ENCODE results near the gene CD4.

Gene CD4

GRCh38 chr12:6842075-6842474 lies 52.7 kb downstream of the CD4 start:
- no peak for ATAC-seq (ENCODE audit: low read depth)
- no peaks in the 10 kb centered on the region for H3K4me1 ChIP-seq (ENCODE audit: insufficient read depth, poor library complexity, severe bottlenecking)
- H3K9me3 ChIP-seq (ENCODE audit: severe bottlenecking), result no peaks in the 10 kb centered on the region
- no peak for DNase-seq (ENCODE audit: low spot score)
- no peak for TF ChIP-seq CTCF (IDR thresholded peaks at IDR 0.05; ENCODE audit: poor library complexity, severe bottlenecking)
- H3K27me3 ChIP-seq (ENCODE audit: insufficient read depth, poor library complexity, severe bottlenecking), result no peaks in the 10 kb centered on the region
- no peak overlapping the region for H3K27ac ChIP-seq (ENCODE audit: poor library complexity, severe bottlenecking)
- H3K4me3 ChIP-seq (ENCODE audit: severe bottlenecking), result no peak overlapping the region
- peaks cover 31% of the 10 kb centered on the region for H3K36me3 ChIP-seq (ENCODE audit: low read depth)

GRCh38 chr12:6843118-6843902 lies 54.0 kb downstream of the CD4 start:
- Histone ChIP-seq H3K9me3 (ENCODE audit: severe bottlenecking) (no peaks in the 10 kb centered on the region), H3K4me1 (ENCODE audit: insufficient read depth, poor library complexity, severe bottlenecking) (no peaks in the 10 kb centered on the region), H3K4me3 (ENCODE audit: severe bottlenecking) (no peak overlapping the region), H3K27ac (ENCODE audit: poor library complexity, severe bottlenecking) (no peak overlapping the region), H3K36me3 (ENCODE audit: low read depth) (peaks cover 24% of the 10 kb centered on the region), H3K27me3 (ENCODE audit: insufficient read depth, poor library complexity, severe bottlenecking) (no peaks in the 10 kb centered on the region)
- DNase-seq (ENCODE audit: low spot score) (no peak), ATAC-seq (ENCODE audit: low read depth) (no peak)
- no peak for TF ChIP-seq CTCF (IDR thresholded peaks at IDR 0.05; ENCODE audit: poor library complexity, severe bottlenecking)

GRCh38 chr12:6845395-6845794 lies 56.1 kb downstream of the CD4 start:
- Histone ChIP-seq H3K36me3 (ENCODE audit: low read depth) (peaks cover 30% of the 10 kb centered on the region), H3K27me3 (ENCODE audit: insufficient read depth, poor library complexity, severe bottlenecking) (no peaks in the 10 kb centered on the region), H3K4me3 (ENCODE audit: severe bottlenecking) (no peak overlapping the region), H3K9me3 (ENCODE audit: severe bottlenecking) (no peaks in the 10 kb centered on the region), H3K27ac (ENCODE audit: poor library complexity, severe bottlenecking) (no peak overlapping the region), H3K4me1 (ENCODE audit: insufficient read depth, poor library complexity, severe bottlenecking) (no peaks in the 10 kb centered on the region)
- ATAC-seq (ENCODE audit: low read depth) (no peak), DNase-seq (ENCODE audit: low spot score) (no peak)
- no peak for TF ChIP-seq CTCF (IDR thresholded peaks at IDR 0.05; ENCODE audit: poor library complexity, severe bottlenecking)

- no peak overlapping the region for H3K4me3 ChIP-seq (ENCODE audit: severe bottlenecking)
- TF ChIP-seq CTCF (IDR thresholded peaks at IDR 0.05; ENCODE audit: poor library complexity, severe bottlenecking), result no peak
Observed at GRCh38 chr12:6846316-6846869, 57.1 kb downstream of the CD4 start.

GRCh38 chr12:6847676-6848075 lies 58.3 kb downstream of the CD4 start:
- Histone ChIP-seq H3K27me3 (ENCODE audit: insufficient read depth, poor library complexity, severe bottlenecking) (no peaks in the 10 kb centered on the region), H3K4me1 (ENCODE audit: insufficient read depth, poor library complexity, severe bottlenecking) (no peaks in the 10 kb centered on the region), H3K4me3 (ENCODE audit: severe bottlenecking) (no peak overlapping the region), H3K27ac (ENCODE audit: poor library complexity, severe bottlenecking) (no peak overlapping the region), H3K9me3 (ENCODE audit: severe bottlenecking) (no peaks in the 10 kb centered on the region), H3K36me3 (ENCODE audit: low read depth) (peaks cover 30% of the 10 kb centered on the region)
- no peak for ATAC-seq (ENCODE audit: low read depth)
- no peak for DNase-seq (ENCODE audit: low spot score)
- no peak for TF ChIP-seq CTCF (IDR thresholded peaks at IDR 0.05; ENCODE audit: poor library complexity, severe bottlenecking)

More at GRCh38 chr12:6846316-6846869, 57.1 kb downstream of the CD4 start:
- Histone ChIP-seq H3K36me3 (ENCODE audit: low read depth) (peaks cover 30% of the 10 kb centered on the region), H3K27me3 (ENCODE audit: insufficient read depth, poor library complexity, severe bottlenecking) (no peaks in the 10 kb centered on the region), H3K4me1 (ENCODE audit: insufficient read depth, poor library complexity, severe bottlenecking) (no peaks in the 10 kb centered on the region), H3K9me3 (ENCODE audit: severe bottlenecking) (no peaks in the 10 kb centered on the region), H3K27ac (ENCODE audit: poor library complexity, severe bottlenecking) (no peak overlapping the region)
- DNase-seq (ENCODE audit: low spot score) (no peak), ATAC-seq (ENCODE audit: low read depth) (no peak)
